ENCODE data around the gene SLC35G6.

Gene SLC35G6

GRCh38 chr17:7508145-7508544 lies 26.9 kb downstream of the SLC35G6 start:
- no peak for DNase-seq

- DNase-seq, result no peak
Measured at GRCh38 chr17:7508846-7509245, 27.6 kb downstream of the SLC35G6 start.

GRCh38 chr17:7509937-7510336 lies 28.7 kb downstream of the SLC35G6 start:
- no peak for DNase-seq

- no peak for DNase-seq
Measured at GRCh38 chr17:7511108-7511507, 29.9 kb downstream of the SLC35G6 start.

- no peak for DNase-seq
Measured at GRCh38 chr17:7512105-7512504, 30.9 kb downstream of the SLC35G6 start.

- no peak for DNase-seq
Measured at GRCh38 chr17:7512824-7513540, 31.7 kb downstream of the SLC35G6 start.

- no peak for DNase-seq
Measured at GRCh38 chr17:7513850-7514419, 32.7 kb downstream of the SLC35G6 start.

- no peak for DNase-seq
Measured at GRCh38 chr17:7515911-7516610, 34.8 kb downstream of the SLC35G6 start.

GRCh38 chr17:7523033-7523432 lies 41.8 kb downstream of the SLC35G6 start:
- DNase-seq, result peak; percentile 48

- DNase-seq, result no peak
Measured at GRCh38 chr17:7528842-7529241, 47.6 kb downstream of the SLC35G6 start.

GRCh38 chr17:7530023-7530900 lies 49.0 kb downstream of the SLC35G6 start:
- DNase-seq, result no peak
